Activated T-cell treated with anti-CD3 and anti-CD28 coated beads, Interleukin-2, amount 50 U/mL, for 4 hours (primary cell): ENCODE results near the gene FOXL3. TPM values are rescaled to one million over a fixed set of nuclear protein-coding genes. Genes with fewer than 3 reads are reported as not detected.

Source experiments
- ATAC-seq, 2 donors: fragments of 200-7000 bp; cut with Tn5 transposase; one replicate each; pipeline ENCODE4 v1.10.0; 2021
- DNase-seq: peaks from one replicate; pipeline ENCODE4 v3.0.0-alpha.2; 2020
- H3K27me3 Mint-ChIP-seq: one replicate; pipeline ENCODE4 v1.8.0; 2021; ENCODE audit warnings: low read depth, mixed read lengths
- H3K36me3 Mint-ChIP-seq: one replicate; pipeline ENCODE4 v1.8.0; 2022; ENCODE audit warnings: mixed read lengths; ENCODE audit not compliant: insufficient read depth
- H3K4me1 Mint-ChIP-seq: one replicate; pipeline ENCODE4 v1.8.0; 2021; ENCODE audit warnings: low read depth, mixed read lengths
- H3K4me3 Mint-ChIP-seq: one replicate; pipeline ENCODE4 v1.8.0; 2021; ENCODE audit warnings: mild to moderate bottlenecking, moderate library complexity, mixed read lengths
- H3K9me3 Mint-ChIP-seq: one replicate; pipeline ENCODE4 v1.8.0; 2021; ENCODE audit warnings: mixed read lengths
- total RNA-seq, 3 donors: library from RNA; stranded (reverse); gene quantifications; one replicate each; pipeline ENCODE4 v1.2.1, GENCODE V29; 2021

The FOXL3 gene
- total RNA-seq, 3 donors from 2014 or later = not detected

- Mint-ChIP-seq H3K27me3 (peaks cover 13% of the 10 kb centered on the region), H3K36me3 (no peaks in the 10 kb centered on the region), H3K4me3 (no peak overlapping the region), H3K4me1 (no peaks in the 10 kb centered on the region), H3K9me3 (no peaks in the 10 kb centered on the region)
- ATAC-seq = no peak
- no peak for DNase-seq
Measured at GRCh38 chr7:305410-306151, 15.6 kb downstream of the FOXL3 start.

DNA sequence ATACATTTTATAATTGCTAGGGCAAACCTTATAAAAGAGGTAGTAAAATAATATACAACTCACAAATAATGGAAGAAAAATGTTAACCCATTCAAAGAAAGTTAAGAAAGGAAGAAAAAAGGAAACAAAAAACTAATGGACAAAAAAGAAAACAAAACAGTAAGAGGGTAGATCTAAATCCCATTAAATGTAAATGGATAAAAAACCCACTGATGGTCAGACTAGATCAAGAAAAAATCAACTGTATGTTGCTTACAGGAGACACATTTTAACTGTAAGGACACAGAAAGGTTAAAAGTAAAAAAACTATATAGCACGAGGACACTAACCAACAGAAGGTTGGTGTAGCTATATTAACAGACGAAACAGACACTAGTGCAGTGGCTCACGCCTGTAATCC, 18.0 kb downstream of the FOXL3 start:
- DNase-seq (no peak), ATAC-seq (no peak)
- H3K36me3 Mint-ChIP-seq = no peaks in the 10 kb centered on the region

GRCh38 chr7:309586-310228, 19.7 kb downstream of the FOXL3 start:
- ATAC-seq (no peak), DNase-seq (no peak)
- H3K4me3 Mint-ChIP-seq = no peak overlapping the region
- H3K36me3 Mint-ChIP-seq = no peaks in the 10 kb centered on the region
- no peaks in the 10 kb centered on the region for H3K4me1 Mint-ChIP-seq
- no peaks in the 10 kb centered on the region for H3K9me3 Mint-ChIP-seq
- H3K27me3 Mint-ChIP-seq = peaks cover 24% of the 10 kb centered on the region

More for the DNA sequence above, 18.0 kb downstream of the FOXL3 start:
- Mint-ChIP-seq H3K4me1 (no peaks in the 10 kb centered on the region), H3K27me3 (peaks cover 20% of the 10 kb centered on the region), H3K4me3 (no peak overlapping the region), H3K9me3 (no peaks in the 10 kb centered on the region)

DNA sequence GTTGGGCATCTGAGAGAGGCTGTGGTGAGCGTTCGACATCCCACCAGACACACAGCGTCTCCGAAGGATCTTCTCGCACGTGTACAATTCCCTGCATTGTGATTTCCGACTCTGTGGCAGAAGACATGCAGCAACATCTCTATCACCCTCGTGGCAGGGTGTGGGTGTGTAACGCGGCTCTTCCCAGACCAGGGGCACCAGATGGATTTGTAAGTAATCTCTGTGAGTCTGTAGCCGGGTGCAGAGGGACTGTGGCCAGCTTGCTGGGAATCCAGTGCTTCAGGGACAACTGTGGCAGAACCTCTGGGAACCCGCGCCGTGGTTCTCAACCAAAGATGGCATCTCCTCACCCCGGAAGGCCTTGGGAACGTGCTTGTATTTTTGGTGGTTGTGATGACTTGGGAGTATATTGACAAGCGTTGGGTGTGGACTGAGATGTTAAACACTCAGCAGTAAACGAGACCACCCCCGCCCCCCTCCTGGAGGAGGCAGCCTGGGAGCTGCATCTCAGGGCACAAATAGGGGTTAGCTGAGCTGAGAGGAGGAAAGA, 21.2 kb downstream of the FOXL3 start:
- H3K4me3 Mint-ChIP-seq = no peak overlapping the region
- H3K4me1 Mint-ChIP-seq = no peaks in the 10 kb centered on the region
- no peak for DNase-seq
- peaks cover 3% of the 10 kb centered on the region for H3K9me3 Mint-ChIP-seq
- H3K27me3 Mint-ChIP-seq = peaks cover 32% of the 10 kb centered on the region
- H3K36me3 Mint-ChIP-seq = no peaks in the 10 kb centered on the region
- no peak for ATAC-seq

DNA sequence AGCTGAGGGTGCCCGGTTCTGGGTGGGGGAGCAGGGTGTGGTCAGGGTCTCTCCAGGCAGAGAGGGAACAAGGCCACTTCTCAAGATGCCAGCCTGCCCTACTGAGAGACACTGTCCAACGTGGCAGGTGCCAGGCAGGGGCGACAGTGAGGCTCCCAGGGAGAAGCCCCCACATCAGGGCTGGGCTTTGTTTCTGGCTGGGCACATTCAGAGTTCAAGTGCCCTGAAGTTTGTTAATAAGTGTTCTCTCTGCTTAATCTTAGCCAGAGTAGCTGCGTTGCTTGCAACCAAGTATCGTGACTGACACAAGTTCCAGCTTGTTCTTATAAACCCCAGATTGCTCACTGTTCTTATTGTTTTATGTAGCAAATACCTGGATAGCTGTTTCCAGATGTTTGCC, 21.8 kb downstream of the FOXL3 start:
- Mint-ChIP-seq H3K9me3 (peaks cover 3% of the 10 kb centered on the region), H3K27me3 (peaks cover 32% of the 10 kb centered on the region), H3K4me1 (no peaks in the 10 kb centered on the region), H3K4me3 (no peak overlapping the region), H3K36me3 (no peaks in the 10 kb centered on the region)
- ATAC-seq (no peak), DNase-seq (no peak)

- DNase-seq (no peak), ATAC-seq (no peak)
- Mint-ChIP-seq H3K4me3 (no peak overlapping the region), H3K9me3 (peaks cover 3% of the 10 kb centered on the region), H3K36me3 (no peaks in the 10 kb centered on the region), H3K4me1 (no peaks in the 10 kb centered on the region), H3K27me3 (peaks cover 33% of the 10 kb centered on the region)
Measured at GRCh38 chr7:312424-312823, 22.5 kb downstream of the FOXL3 start.

DNA sequence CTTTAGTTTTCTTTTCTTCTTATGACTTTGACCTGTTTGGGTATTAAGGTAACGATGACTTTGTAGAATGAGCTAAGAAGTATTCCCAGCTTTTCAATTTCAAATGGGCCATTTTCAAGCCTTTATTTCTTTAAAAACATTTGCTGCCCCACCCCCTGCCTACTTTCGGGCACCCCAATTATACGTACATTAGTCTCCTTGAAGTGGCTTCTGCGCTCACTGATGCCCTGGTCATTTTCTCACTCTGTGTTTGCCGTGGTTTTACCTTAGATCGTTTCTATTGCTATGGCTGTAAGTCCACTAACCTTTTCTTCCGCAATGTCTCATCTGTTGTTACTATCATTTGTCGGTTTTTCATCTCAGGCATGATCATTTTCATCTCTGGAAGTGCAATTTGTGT, 24.9 kb downstream of the FOXL3 start:
- H3K9me3 Mint-ChIP-seq = peaks cover 3% of the 10 kb centered on the region
- H3K27me3 Mint-ChIP-seq = peaks cover 51% of the 10 kb centered on the region
- H3K4me1 Mint-ChIP-seq = no peaks in the 10 kb centered on the region
- H3K36me3 Mint-ChIP-seq = no peaks in the 10 kb centered on the region
- no peak overlapping the region for H3K4me3 Mint-ChIP-seq
- DNase-seq (no peak), ATAC-seq (no peak)

DNA sequence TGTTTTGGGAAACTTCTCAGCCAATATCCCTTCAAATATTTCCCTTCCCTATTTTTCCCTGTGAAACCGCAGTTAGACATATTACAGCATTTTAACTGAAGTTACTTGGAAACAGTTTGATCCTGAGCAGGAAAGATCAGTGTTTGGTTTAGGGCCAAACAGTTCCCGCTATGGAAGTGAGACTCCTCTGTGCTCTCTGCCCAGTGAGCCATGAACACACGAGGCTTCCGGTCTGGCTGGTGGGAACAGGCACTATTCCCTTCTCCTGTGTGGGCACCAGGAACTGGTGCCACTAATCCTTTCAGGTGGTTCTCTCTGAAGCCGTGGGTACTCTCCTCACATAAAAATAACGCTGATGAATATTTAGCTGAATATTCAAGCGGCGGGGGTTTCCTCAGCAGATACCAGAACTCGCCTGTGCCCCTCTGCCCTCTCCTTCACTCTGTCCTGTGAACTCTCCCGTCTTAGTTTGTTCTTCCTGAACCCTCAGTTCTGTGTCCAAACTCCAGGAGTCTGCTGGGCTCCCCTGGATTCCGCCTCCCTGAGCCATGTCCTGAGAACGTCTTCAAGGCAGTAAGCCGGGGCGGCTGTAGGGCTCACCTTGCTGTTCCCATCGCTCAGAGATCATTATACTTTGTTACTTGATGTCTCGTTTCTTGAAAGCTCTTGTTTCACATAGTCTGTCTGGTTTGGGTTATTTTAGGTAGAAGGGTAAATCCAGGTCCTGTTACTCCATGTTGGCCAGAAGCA, 25.7 kb downstream of the FOXL3 start:
- Mint-ChIP-seq H3K4me3 (no peak overlapping the region), H3K36me3 (no peaks in the 10 kb centered on the region), H3K27me3 (peaks cover 52% of the 10 kb centered on the region), H3K9me3 (peaks cover 3% of the 10 kb centered on the region), H3K4me1 (no peaks in the 10 kb centered on the region)
- ATAC-seq (no peak), DNase-seq (no peak)

- Mint-ChIP-seq H3K27me3 (peaks cover 46% of the 10 kb centered on the region), H3K4me1 (peaks cover 2% of the 10 kb centered on the region), H3K9me3 (peaks cover 3% of the 10 kb centered on the region), H3K4me3 (no peak overlapping the region), H3K36me3 (no peaks in the 10 kb centered on the region)
- DNase-seq = no peak
- ATAC-seq = no peak
Measured at GRCh38 chr7:317643-318405, 27.9 kb downstream of the FOXL3 start.

GRCh38 chr7:318476-318875, 28.5 kb downstream of the FOXL3 start:
- H3K27me3 Mint-ChIP-seq = peaks cover 42% of the 10 kb centered on the region
- no peak overlapping the region for H3K4me3 Mint-ChIP-seq
- peaks cover 3% of the 10 kb centered on the region for H3K9me3 Mint-ChIP-seq
- ATAC-seq = no peak
- DNase-seq = no peak
- no peaks in the 10 kb centered on the region for H3K36me3 Mint-ChIP-seq
- H3K4me1 Mint-ChIP-seq = peaks cover 2% of the 10 kb centered on the region

DNA sequence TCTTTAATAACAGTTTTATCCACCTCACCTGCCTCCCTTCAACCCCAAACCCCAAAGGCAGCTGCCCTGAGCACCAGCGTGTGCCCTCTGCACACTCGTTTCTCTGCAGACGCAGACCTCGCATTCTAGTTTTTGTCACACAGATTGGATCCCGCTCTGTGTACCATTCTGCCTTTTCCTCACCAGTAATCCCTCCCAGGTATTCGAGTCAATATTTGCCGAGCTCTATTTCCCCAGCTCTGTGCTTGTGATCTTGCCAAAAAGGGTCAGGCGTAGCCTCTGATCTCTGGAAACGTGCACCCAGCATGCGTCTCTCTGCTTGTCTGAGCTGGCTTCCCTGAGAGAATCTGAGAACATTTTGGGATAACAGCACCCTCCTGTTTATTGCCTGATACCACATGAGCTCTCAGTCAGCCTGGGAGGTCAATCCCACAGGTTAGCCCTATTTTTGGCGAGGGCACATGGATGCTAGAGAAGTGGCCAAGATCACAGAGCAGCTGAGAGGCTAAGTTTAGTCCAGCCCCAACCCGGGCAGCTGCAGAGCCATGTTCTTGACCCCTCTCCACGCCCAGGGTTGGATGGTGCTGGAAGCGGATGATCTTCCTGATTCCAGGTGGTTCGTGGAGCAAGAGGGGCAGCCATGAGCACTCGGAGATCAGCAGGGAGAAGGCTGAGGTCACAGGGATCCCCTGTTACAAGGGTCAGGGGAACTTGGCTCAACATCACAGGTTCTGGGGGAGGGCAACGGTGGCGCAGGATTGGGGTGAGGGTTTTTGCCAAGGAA, 29.1 kb downstream of the FOXL3 start:
- Mint-ChIP-seq H3K36me3 (no peaks in the 10 kb centered on the region), H3K4me1 (peaks cover 3% of the 10 kb centered on the region), H3K4me3 (no peak overlapping the region)

GRCh38 chr7:320297-320696, 30.3 kb downstream of the FOXL3 start:
- Mint-ChIP-seq H3K27me3 (peaks cover 35% of the 10 kb centered on the region), H3K9me3 (no peaks in the 10 kb centered on the region), H3K4me3 (no peak overlapping the region), H3K4me1 (peaks cover 3% of the 10 kb centered on the region), H3K36me3 (no peaks in the 10 kb centered on the region)
- DNase-seq (no peak), ATAC-seq (no peak)

More for the DNA sequence above, 29.1 kb downstream of the FOXL3 start:
- Mint-ChIP-seq H3K9me3 (peaks cover 3% of the 10 kb centered on the region), H3K27me3 (peaks cover 39% of the 10 kb centered on the region)
- no peak for DNase-seq
- no peak for ATAC-seq

DNA sequence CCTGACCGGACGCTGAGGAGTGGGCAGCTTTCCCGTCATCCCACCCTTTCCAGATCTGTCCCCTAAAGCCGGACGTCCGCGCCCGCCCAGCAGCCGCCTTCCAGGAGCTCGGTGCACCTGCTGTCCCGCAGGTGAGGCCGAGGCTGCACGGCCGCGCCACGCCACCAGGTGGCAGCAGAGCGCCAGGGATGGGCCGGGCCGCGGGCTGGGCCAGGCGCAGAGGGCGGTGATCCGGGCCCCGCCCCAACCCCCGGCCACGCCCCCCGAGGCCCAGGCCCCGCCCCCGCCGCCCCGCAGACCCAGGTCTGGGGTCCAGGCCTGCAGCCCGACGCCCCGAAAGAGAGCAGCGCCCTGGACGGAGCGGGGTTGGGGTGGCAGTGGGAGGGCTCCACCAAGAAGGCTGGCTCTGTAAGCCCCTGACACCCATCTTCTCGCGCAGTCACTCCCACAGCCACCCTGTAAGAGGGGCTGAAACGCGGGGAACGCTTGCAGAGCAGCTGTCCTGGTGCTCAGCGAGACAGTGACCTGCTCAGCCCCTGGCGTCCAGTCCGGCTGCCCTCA, 32.2 kb downstream of the FOXL3 start:
- no peaks in the 10 kb centered on the region for H3K36me3 Mint-ChIP-seq
- no peak overlapping the region for H3K4me3 Mint-ChIP-seq
- peaks cover 27% of the 10 kb centered on the region for H3K27me3 Mint-ChIP-seq
- DNase-seq (peak; percentile 88), ATAC-seq (peak; percentile 96 to 99)
- peaks cover 3% of the 10 kb centered on the region for H3K4me1 Mint-ChIP-seq
- no peaks in the 10 kb centered on the region for H3K9me3 Mint-ChIP-seq
